Spleen (tissue), 7 donors: ENCODE data around the gene FBXO7.

ENCODE experiments used
- POLR2A ChIP-seq, 3 donors: fragments of 450-650 bp; IDR thresholded peaks; one replicate each; pipeline ENCODE4 v1.5.1; 2017; ENCODE audit warnings: antibody characterized with exemption in 3 of 3, mild to moderate bottlenecking in 1 of 3
- POLR2AphosphoS5 ChIP-seq, 3 donors: sonication (generic); formaldehyde crosslinking; IDR thresholded peaks; one replicate each; pipeline ENCODE4 v1.5.1; 2017; ENCODE audit warnings: antibody characterized with exemption in 3 of 3
- TF ChIP-seq, protein P1 (sequence below), 11 experiments: fragments of 200-600 bp in 7 of 11; fragments of 450-650 bp in 4 of 11; sonication (generic) in 4 of 11; IDR thresholded peaks in 8 of 11; conservative IDR thresholded peaks in 3 of 11; 1 replicate in 7 of 11; 2 replicates in 4 of 11; pipeline versions ENCODE4 v1.4.0 to v1.8.0; 2016 to 2021; ENCODE audit warnings: antibody characterized with exemption in 11 of 11, inconsistent platforms in 4 of 11, mild to moderate bottlenecking in 1 of 11
- donor health status: DM: no; HTN: no; CAD: no; lungs with moderate emphysema.
- donor health status: DM: no; HTN: no; CAD: no.
- donor health status: DM: no; HTN: no; CAD: no.

DNA sequence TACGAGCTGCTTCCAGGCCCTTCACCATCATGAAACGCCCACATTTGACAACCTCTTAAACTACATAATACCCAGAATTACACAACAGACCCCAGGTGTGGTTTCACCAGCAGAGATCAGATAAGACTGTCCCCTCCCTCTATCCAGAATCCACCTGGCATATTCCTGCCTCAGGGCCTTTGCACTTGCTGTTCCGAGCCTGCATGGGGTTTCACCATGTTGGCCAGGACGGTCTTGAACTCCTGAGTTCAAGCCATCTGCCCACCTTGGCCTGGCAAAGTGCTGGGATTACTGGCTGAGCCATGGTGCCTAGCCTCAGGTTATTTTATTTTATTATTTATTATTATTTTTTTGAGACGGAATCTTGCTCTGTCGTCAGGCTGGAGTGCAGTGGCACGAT lies 73.4 kb downstream of the FBXO7 start:
- TF ChIP-seq, protein P1, sequence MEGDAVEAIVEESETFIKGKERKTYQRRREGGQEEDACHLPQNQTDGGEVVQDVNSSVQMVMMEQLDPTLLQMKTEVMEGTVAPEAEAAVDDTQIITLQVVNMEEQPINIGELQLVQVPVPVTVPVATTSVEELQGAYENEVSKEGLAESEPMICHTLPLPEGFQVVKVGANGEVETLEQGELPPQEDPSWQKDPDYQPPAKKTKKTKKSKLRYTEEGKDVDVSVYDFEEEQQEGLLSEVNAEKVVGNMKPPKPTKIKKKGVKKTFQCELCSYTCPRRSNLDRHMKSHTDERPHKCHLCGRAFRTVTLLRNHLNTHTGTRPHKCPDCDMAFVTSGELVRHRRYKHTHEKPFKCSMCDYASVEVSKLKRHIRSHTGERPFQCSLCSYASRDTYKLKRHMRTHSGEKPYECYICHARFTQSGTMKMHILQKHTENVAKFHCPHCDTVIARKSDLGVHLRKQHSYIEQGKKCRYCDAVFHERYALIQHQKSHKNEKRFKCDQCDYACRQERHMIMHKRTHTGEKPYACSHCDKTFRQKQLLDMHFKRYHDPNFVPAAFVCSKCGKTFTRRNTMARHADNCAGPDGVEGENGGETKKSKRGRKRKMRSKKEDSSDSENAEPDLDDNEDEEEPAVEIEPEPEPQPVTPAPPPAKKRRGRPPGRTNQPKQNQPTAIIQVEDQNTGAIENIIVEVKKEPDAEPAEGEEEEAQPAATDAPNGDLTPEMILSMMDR (IDR thresholded peaks at IDR 0.05 in 8 of 11, conservative IDR thresholded peaks at IDR 0.05 in 3 of 11): no peak
- TF ChIP-seq POLR2AphosphoS5 (IDR thresholded peaks at IDR 0.05) (no peak), POLR2A (IDR thresholded peaks at IDR 0.05) (no peak)
